Measurements from ENCODE around the gene CACNA1D.
"Not testable (repeated sequence)": the region's sequence is repeated elsewhere in the genome, so short reads cannot be mapped to it uniquely, and the experiment has no call there.

The CACNA1D gene

DNA sequence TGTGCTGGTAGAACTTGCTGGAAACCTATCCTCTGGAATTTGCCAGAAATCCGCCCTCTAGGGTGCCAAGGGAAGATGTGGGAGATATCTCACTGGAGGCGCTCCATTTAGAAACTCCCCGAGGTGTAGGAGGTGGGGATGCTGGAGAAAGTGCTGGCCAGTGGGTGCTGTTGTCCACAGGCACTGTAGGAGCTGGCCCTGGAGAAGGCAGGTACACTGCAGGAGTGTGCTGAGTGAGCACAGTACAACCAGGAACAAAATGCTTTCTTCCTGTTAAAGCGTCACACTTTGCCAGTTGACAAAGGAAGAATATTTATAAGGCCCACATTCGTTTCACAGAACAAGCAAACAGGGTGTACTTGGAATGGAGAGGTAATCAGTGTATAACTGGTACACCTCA lies 119.9 kb downstream of the CACNA1D start:
- DNase-seq (ENCODE audit: low read depth in 2 of 2) = no peak

DNA sequence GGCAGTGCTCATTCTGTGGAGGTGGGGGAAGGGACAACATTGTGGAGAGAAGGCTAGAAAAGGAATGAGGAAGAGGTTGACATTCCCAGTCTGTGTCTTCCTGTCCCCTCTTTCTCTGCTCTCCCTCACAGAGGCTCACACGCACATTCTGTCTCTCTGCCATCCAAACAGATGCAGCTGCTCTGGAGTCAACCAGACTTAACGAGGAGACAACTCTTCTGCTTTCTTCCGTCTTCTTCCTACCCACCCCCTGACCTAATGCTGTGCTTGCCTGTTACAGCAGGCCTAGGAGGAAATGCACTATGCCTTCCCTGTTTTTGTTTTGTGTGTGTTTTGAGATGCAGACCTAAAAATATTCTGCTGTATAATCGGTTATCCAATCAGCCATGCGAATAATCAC lies 121.9 kb downstream of the CACNA1D start:
- DNase-seq (ENCODE audit: low read depth in 2 of 2) = no peak

DNA sequence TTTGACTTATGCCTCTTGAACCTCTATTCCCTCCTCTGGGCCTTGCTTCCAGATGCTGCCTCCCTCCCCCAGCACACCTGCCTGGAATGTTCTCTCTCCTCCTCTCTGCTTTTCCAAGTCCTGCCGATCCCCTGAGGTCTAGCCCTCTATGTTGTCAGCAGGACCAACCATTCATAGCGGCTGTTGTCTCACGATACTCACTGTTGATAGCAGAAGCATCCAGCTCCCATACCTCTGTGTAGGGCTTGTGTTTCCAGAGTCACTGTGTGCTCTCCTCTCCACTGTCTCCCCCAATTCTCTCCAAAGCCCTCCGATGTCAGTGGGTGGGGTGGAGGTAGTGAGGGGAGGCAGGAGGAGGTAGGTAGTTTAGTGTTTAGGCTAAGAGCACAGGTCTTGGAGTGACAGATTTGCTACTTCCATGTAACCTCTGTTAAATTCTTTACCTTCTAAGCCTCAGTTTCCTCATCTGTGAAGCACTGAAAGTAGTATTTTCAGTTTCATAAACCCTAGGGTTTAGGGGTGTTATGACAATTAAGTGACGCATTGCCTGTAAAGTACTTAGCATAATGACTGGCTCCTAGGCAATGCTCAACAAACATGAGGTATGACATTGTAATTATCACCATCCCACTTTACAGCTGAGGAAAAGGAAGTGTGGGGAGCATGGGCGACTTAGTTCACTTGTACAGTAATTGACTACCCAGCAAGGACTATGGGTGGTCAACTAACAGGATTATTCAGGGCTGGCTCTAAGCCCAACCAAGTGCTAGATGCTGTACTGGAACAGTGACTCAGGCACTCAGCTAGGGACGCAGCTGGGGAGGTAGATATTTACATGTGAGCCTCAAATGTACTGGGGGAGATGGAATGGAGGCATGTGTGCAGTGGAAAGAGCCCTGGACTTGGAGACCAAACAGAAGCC lies 122.8 kb downstream of the CACNA1D start:
- no peak for DNase-seq (ENCODE audit: low read depth in 2 of 2)

- DNase-seq (ENCODE audit: low read depth in 2 of 2) = no peak
Measured at GRCh38 chr3:53617893-53618523, 123.6 kb downstream of the CACNA1D start.

DNA sequence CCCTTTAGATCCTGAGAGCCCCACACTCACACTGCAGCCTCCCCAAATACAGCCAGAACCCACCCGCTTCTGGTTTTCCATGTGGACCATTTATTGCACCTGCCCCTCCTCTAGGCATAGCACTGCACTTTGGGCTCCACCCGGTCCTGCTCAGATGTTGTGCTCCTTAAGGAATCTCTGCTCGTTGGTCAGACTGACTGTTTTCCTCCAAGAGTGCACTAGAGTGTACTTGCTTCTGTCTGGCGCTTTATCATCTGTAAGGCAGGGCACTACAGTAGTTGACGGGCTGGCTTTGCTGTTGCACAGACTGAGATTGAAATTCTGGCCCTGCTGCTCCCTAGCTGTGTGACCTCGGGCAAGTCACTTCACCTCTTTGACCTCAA lies 124.1 kb downstream of the CACNA1D start:
- no peak for DNase-seq (ENCODE audit: low read depth in 2 of 2)

- DNase-seq (ENCODE audit: low read depth in 2 of 2) = no peak
Measured at GRCh38 chr3:53618936-53619335, 124.5 kb downstream of the CACNA1D start.

DNA sequence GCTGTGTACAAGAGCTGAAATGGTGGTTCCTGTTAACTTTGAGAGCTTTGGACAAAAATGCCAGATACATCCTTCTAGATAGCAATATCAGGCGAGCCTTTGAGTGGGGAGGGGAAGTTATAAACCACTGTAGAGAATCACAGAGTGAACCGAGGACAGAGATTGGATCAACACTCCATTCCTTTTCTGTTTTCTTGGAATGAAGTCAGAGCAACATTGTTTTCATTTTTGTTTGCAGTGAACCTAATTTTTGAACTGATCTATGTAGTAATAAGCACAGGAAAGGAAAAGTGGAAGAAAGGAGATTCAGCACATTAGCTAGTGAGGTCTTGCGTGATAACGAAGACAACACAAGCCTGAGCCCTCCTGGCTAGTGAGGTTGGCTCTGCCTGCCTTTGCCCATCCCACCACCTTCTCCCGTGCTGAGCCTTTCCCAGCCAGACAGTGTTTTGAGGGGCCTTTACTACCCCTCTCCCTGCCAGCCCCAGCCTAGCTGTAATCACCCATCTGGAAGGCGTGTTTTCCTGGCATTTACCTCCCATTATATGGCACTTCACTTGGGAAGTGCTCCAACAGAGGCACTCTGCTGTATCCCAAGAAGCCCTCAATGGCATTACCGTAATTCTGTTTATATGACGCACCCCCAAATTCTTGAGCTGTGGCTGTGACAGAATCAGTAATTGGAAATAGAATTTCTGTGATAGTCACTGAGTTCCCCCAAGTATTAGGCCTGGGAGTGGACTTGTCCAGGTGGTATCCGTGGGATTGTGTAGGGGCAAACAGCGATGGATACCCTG lies 129.8 kb downstream of the CACNA1D start:
- no peak for DNase-seq (ENCODE audit: low read depth in 2 of 2)

DNA sequence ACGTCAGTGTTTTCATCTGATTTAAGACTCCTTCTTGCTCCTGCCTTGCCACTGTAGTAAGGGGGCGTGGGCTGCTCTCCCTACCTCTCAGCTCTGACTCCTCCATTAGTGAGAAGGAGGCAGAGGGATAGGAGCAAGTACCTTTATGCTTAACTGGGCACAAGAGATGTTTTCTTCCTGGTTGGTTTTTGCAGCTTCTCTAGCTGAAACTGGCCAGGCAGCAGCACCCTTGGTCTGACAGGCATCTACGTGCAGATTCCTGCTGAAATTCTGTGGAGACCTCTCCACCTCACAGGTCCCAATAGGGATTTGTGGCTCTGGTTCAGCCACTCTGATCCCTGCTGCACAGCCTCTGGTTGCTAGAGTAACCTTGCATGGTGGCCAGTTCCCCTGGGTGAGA lies 132.5 kb downstream of the CACNA1D start:
- no peak for DNase-seq (ENCODE audit: low read depth in 2 of 2)

GRCh38 chr3:53628536-53629401 lies 134.4 kb downstream of the CACNA1D start:
- no peak for DNase-seq (ENCODE audit: low read depth in 2 of 2)

- DNase-seq (ENCODE audit: low read depth in 2 of 2) = no peak
Measured at GRCh38 chr3:53629402-53629723, 135.0 kb downstream of the CACNA1D start.

- DNase-seq (ENCODE audit: low read depth in 2 of 2) = no peak
Measured at GRCh38 chr3:53630547-53630946, 136.1 kb downstream of the CACNA1D start.

- no peak for DNase-seq (ENCODE audit: low read depth in 2 of 2)
Measured at GRCh38 chr3:53633197-53633787, 138.9 kb downstream of the CACNA1D start.

GRCh38 chr3:53635041-53635440 lies 140.6 kb downstream of the CACNA1D start:
- DNase-seq (ENCODE audit: low read depth in 2 of 2) = no peak

- not testable (repeated sequence) for DNase-seq (ENCODE audit: low read depth in 2 of 2)
Measured at GRCh38 chr3:53638806-53639205, 144.4 kb downstream of the CACNA1D start.

- no peak for DNase-seq (ENCODE audit: low read depth in 2 of 2)
Measured at GRCh38 chr3:53641397-53641796, 147.0 kb downstream of the CACNA1D start.

- DNase-seq (ENCODE audit: low read depth in 2 of 2) = no peak
Measured at GRCh38 chr3:53642211-53642610, 147.8 kb downstream of the CACNA1D start.

- DNase-seq (ENCODE audit: low read depth in 2 of 2) = no peak
Measured at GRCh38 chr3:53643757-53644156, 149.3 kb downstream of the CACNA1D start.

DNA sequence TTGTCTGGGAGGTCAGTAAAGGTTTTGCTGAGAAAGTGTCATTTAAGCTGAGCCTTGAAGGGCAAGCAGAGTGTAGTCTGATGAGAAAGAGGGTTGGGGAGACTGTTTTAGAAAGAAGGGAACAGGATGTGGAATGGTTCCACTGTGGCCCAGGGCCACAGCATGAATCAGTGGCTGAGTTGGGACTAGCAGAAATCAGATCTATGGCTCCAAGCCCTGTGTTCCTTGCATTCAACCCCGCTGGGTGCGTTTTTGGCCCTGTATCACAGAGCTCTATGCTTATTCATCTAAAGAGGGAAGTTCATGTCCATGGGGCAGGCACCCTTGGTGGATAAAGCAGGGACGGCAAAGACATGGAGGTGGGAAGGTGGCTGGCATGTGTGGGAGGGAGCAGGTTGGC lies 151.3 kb downstream of the CACNA1D start:
- no peak for DNase-seq (ENCODE audit: low read depth in 2 of 2)

DNA sequence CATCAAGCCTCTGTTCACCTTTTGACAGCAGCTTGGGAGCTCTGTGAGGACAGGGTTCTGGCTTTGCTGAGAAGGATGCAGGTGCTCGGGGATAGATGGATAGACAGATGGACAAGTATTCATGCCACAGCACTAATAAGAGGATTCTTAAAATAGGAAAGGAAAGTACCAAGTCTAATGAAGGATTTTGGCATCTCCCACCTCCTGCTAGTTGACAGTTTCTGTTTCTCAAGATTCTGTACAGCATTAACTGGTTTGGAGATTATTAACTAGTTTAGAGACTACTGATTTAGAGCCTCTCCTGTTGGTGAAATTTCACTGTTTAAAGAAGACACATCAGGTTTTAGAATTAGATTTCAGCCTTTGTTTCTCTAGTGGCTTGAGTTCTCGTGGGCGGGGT lies 152.3 kb downstream of the CACNA1D start:
- no peak for DNase-seq (ENCODE audit: low read depth in 2 of 2)

- no peak for DNase-seq (ENCODE audit: low read depth in 2 of 2)
Measured at GRCh38 chr3:53649816-53650215, 155.4 kb downstream of the CACNA1D start.

- no peak for DNase-seq (ENCODE audit: low read depth in 2 of 2)
Measured at GRCh38 chr3:53650424-53650823, 156.0 kb downstream of the CACNA1D start.
